ENCODE results near the gene TTLL11. TPM values are rescaled to one million over a fixed set of nuclear protein-coding genes. Genes with fewer than 3 reads are reported as not detected.

Gene TTLL11
- total RNA-seq, 4 donors from 2014 or later = 3.0 to 9.9 (median 7.4) TPM

GRCh38 chr9:122058051-122058450 is 35.1 kb downstream of the TTLL11 start:
- Histone ChIP-seq H3K27me3 (no peaks in the 10 kb centered on the region), H3K36me3 (no peaks in the 10 kb centered on the region), H3K4me3 (no peak overlapping the region), H3K9me3 (no peaks in the 10 kb centered on the region), H3K4me1 (peaks cover 0 to 9% (median 0%) of the 10 kb centered on the region in 4 donors), H3K27ac (no peak overlapping the region)
- TF ChIP-seq POLR2A (IDR thresholded peaks at IDR 0.05) (no peak), CTCF (IDR thresholded peaks at IDR 0.05) (no peak)
- no peak for DNase-seq

GRCh38 chr9:122057211-122057610 is 35.9 kb downstream of the TTLL11 start:
- Histone ChIP-seq H3K9me3 (no peaks in the 10 kb centered on the region), H3K27ac (no peak overlapping the region), H3K36me3 (no peaks in the 10 kb centered on the region), H3K4me1 (peaks cover 0 to 9% (median 0%) of the 10 kb centered on the region in 4 donors), H3K27me3 (no peaks in the 10 kb centered on the region), H3K4me3 (no peak overlapping the region)
- TF ChIP-seq POLR2A (IDR thresholded peaks at IDR 0.05) = no peak
- TF ChIP-seq CTCF (IDR thresholded peaks at IDR 0.05) = no peak
- DNase-seq = no peak

- no peaks in the 10 kb centered on the region for H3K27me3 ChIP-seq
- H3K4me1 ChIP-seq = peaks cover 0 to 9% (median 0%) of the 10 kb centered on the region in 4 donors
- H3K36me3 ChIP-seq = no peaks in the 10 kb centered on the region
- no peak for DNase-seq
- TF ChIP-seq POLR2A (IDR thresholded peaks at IDR 0.05) (no peak), CTCF (IDR thresholded peaks at IDR 0.05) (no peak)
- H3K27ac ChIP-seq = no peak overlapping the region
- H3K9me3 ChIP-seq = no peaks in the 10 kb centered on the region
- no peak overlapping the region for H3K4me3 ChIP-seq
These were observed 36.6 kb downstream of the TTLL11 start for GRCh38 chr9:122056484-122056883.

- Histone ChIP-seq H3K27me3 (no peaks in the 10 kb centered on the region), H3K36me3 (no peaks in the 10 kb centered on the region), H3K27ac (no peak overlapping the region), H3K4me3 (no peak overlapping the region), H3K4me1 (peaks cover 0 to 9% (median 0%) of the 10 kb centered on the region in 4 donors), H3K9me3 (no peaks in the 10 kb centered on the region)
- no peak for TF ChIP-seq CTCF (IDR thresholded peaks at IDR 0.05)
- TF ChIP-seq POLR2A (IDR thresholded peaks at IDR 0.05) = no peak
- no peak for DNase-seq
These were observed 37.4 kb downstream of the TTLL11 start for GRCh38 chr9:122055701-122056100.

- DNase-seq = no peak
- no peaks in the 10 kb centered on the region for H3K36me3 ChIP-seq
- TF ChIP-seq POLR2A (IDR thresholded peaks at IDR 0.05) = no peak
- TF ChIP-seq CTCF (IDR thresholded peaks at IDR 0.05) = no peak
- H3K27ac ChIP-seq = no peak overlapping the region
- H3K9me3 ChIP-seq = no peaks in the 10 kb centered on the region
- H3K4me1 ChIP-seq = no peaks in the 10 kb centered on the region
- no peak overlapping the region for H3K4me3 ChIP-seq
- no peaks in the 10 kb centered on the region for H3K27me3 ChIP-seq
These were observed 39.3 kb downstream of the TTLL11 start for GRCh38 chr9:122053567-122054350.

All from Peyer's patch (tissue), 4 donors.